Progenitor cell of endocrine pancreas (in vitro differentiated cells): Measurements from ENCODE around the gene TFAP2B. TPM values are rescaled to one million over a fixed set of nuclear protein-coding genes. Genes with fewer than 3 reads are reported as not detected.
A peak's percentile ranks its signal among the peaks of the same experiment; 100 is the strongest.

Source experiments
- DNase-seq: peaks from one replicate; pipeline ENCODE4 v3.0.0; 2021; ENCODE audit warnings: low spot score; ENCODE audit not compliant: unreplicated experiment
- H3K27ac Mint-ChIP-seq: 2 replicates; pipeline ENCODE4 v1.8.0; 2021; ENCODE audit warnings: mild to moderate bottlenecking, moderate library complexity, mixed read lengths
- H3K27me3 Mint-ChIP-seq: 2 replicates; pipeline ENCODE4 v1.8.0; 2021; ENCODE audit warnings: mixed read lengths
- H3K36me3 Mint-ChIP-seq: 2 replicates; pipeline ENCODE4 v1.8.0; 2022; ENCODE audit warnings: mixed read lengths; ENCODE audit not compliant: insufficient read depth
- H3K4me1 Mint-ChIP-seq: 2 replicates; pipeline ENCODE4 v1.8.0; 2021; ENCODE audit warnings: low read depth, mixed read lengths
- H3K4me3 Mint-ChIP-seq: 2 replicates; pipeline ENCODE4 v1.8.0; 2021; ENCODE audit warnings: low read depth, mild to moderate bottlenecking, moderate library complexity, mixed read lengths
- H3K9me3 Mint-ChIP-seq: 2 replicates; pipeline ENCODE4 v1.8.0; 2021; ENCODE audit warnings: low read depth, mixed read lengths
- CTCF ChIP-seq: fragments of 200-600 bp; sonication (generic); IDR thresholded peaks from one replicate; pipeline ENCODE4 v1.5.0; 2021; ENCODE audit warnings: antibody characterized with exemption, mild to moderate bottlenecking; ENCODE audit not compliant: unreplicated experiment
- total RNA-seq: library from RNA; stranded (reverse); gene quantifications from 2 replicates; pipeline ENCODE4 v1.2.1, GENCODE V29; 2021

The TFAP2B gene
- total RNA-seq, 1 donor from 2014 or later, result 0.74 TPM

DNA sequence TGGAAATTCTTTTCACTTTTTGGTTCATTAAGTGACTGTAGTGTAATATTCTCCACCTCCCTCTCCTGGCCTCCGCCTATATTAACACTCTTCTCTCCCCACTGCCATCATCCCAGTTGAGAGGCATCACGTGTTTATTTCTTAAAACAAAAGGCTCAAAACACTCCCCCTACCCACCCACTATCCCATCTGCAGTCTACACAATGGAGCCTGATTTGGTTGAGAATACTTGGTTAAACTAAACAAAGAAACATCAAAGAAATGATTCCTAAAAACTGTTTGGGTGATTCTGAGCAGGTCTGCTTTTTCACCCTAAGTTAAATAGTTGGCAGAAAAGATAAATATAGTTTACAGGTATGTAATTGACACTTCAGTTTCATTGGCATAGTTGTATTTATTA is 5.9 kb downstream of the TFAP2B start:
- Mint-ChIP-seq H3K36me3 (no peaks in the 10 kb centered on the region), H3K27ac (no peak overlapping the region), H3K27me3 (peaks cover 97% of the 10 kb centered on the region), H3K4me1 (peaks cover 19% of the 10 kb centered on the region), H3K4me3 (no peak overlapping the region), H3K9me3 (no peaks in the 10 kb centered on the region)
- no peak for TF ChIP-seq CTCF
- no peak for DNase-seq

DNA sequence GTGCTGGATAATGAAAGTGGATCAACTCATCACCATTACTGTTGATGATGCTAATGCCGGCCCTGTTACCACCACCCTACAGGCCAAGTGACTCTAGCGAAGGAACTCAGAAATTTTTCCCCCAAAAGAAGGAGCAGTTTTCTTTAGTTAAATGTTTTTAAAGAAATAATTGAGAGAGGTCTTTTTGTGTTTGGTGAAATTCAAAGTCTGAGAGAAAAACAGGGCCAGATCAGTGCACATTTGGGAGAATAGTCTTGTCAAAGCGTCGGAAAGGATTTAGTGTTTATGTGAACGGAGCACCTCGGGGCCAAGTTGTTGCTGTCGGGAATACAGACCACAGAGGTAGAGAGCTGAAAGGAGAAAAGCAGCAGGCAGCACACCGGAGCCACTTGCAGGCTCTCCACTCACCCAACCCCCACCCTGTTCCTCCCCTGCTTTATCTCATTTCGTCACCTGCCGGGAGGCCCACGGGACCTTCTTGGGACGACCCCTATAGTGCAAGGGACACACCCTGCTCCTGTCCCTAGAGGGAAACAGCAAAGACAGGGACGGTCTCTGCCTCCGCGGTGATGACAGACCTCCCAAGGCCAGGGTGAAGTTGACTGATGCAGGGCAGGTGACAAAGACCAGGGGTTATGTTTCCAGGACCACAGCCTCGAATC is 6.8 kb downstream of the TFAP2B start:
- Mint-ChIP-seq H3K27me3 (peaks cover 97% of the 10 kb centered on the region), H3K4me1 (peaks cover 14% of the 10 kb centered on the region), H3K36me3 (no peaks in the 10 kb centered on the region), H3K4me3 (no peak overlapping the region), H3K9me3 (no peaks in the 10 kb centered on the region), H3K27ac (peak overlapping the region; percentile 18)
- no peak for TF ChIP-seq CTCF
- no peak for DNase-seq

GRCh38 chr6:50826037-50826761 is 7.5 kb downstream of the TFAP2B start:
- no peak overlapping the region for H3K4me3 Mint-ChIP-seq
- H3K27ac Mint-ChIP-seq, result no peak overlapping the region
- H3K4me1 Mint-ChIP-seq, result peaks cover 7% of the 10 kb centered on the region
- H3K27me3 Mint-ChIP-seq, result peaks cover 97% of the 10 kb centered on the region
- no peak for DNase-seq
- no peak for TF ChIP-seq CTCF
- no peaks in the 10 kb centered on the region for H3K36me3 Mint-ChIP-seq
- H3K9me3 Mint-ChIP-seq, result no peaks in the 10 kb centered on the region

GRCh38 chr6:50826803-50827202 is 8.1 kb downstream of the TFAP2B start:
- Mint-ChIP-seq H3K4me3 (no peak overlapping the region), H3K36me3 (no peaks in the 10 kb centered on the region), H3K4me1 (peaks cover 1% of the 10 kb centered on the region), H3K27ac (no peak overlapping the region), H3K9me3 (no peaks in the 10 kb centered on the region), H3K27me3 (peaks cover 97% of the 10 kb centered on the region)
- no peak for DNase-seq
- TF ChIP-seq CTCF, result no peak

- H3K36me3 Mint-ChIP-seq, result no peaks in the 10 kb centered on the region
- no peak for DNase-seq
- H3K27ac Mint-ChIP-seq, result no peak overlapping the region
- peaks cover 97% of the 10 kb centered on the region for H3K27me3 Mint-ChIP-seq
- H3K4me1 Mint-ChIP-seq, result no peaks in the 10 kb centered on the region
- TF ChIP-seq CTCF, result no peak
- no peak overlapping the region for H3K4me3 Mint-ChIP-seq
- no peaks in the 10 kb centered on the region for H3K9me3 Mint-ChIP-seq
Measured at GRCh38 chr6:50829049-50829448, 10.4 kb downstream of the TFAP2B start.
